ENCODE measurements around the gene CCDC159.

DNA sequence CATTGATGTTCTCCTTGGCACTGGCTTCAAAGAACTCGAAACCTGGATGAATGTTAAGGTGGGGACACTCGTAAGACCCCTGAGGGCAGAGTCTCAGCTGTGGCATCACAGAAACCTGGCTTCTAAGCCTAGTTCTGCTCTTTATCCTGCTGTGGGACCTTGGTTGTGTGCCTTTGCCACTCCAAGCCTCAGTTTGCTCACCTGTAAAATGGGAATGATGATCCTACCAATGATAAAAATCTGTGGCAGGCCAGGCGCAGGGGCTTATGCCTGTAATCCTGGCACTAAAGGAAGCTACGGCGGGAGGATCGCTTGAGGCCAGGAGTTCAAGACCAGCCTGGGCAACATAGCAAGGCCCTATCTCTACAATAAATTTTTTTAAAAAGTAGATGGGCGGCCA is 20.8 kb upstream of the CCDC159 start:
- TF ChIP-seq STAT1 (IDR thresholded peaks at IDR 0.05; ENCODE audit: unreplicated experiment) (no peak), POLR2AphosphoS5 (IDR thresholded peaks at IDR 0.05; ENCODE audit: low read depth) (no peak), EZH2 (IDR thresholded peaks at IDR 0.05; ENCODE audit: low read depth, unreplicated experiment) (no peak)
- TF ChIP-seq, protein P1, sequence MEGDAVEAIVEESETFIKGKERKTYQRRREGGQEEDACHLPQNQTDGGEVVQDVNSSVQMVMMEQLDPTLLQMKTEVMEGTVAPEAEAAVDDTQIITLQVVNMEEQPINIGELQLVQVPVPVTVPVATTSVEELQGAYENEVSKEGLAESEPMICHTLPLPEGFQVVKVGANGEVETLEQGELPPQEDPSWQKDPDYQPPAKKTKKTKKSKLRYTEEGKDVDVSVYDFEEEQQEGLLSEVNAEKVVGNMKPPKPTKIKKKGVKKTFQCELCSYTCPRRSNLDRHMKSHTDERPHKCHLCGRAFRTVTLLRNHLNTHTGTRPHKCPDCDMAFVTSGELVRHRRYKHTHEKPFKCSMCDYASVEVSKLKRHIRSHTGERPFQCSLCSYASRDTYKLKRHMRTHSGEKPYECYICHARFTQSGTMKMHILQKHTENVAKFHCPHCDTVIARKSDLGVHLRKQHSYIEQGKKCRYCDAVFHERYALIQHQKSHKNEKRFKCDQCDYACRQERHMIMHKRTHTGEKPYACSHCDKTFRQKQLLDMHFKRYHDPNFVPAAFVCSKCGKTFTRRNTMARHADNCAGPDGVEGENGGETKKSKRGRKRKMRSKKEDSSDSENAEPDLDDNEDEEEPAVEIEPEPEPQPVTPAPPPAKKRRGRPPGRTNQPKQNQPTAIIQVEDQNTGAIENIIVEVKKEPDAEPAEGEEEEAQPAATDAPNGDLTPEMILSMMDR (conservative IDR thresholded peaks at IDR 0.05; ENCODE audit: low read depth in 2 of 2) = no peak
